A549 (cell line): ENCODE measurements around the gene TRAM2.

ENCODE experiments used
- BHLHE40 ChIP-seq: IDR thresholded peaks from 2 replicates; pipeline ENCODE4 v1.6.1; 2012; ENCODE audit warnings: low read depth, low read length, inconsistent platforms
- E2F6 ChIP-seq: IDR thresholded peaks from 2 replicates; pipeline ENCODE4 v1.6.1; 2012; ENCODE audit warnings: low read depth, borderline replicate concordance
- FOSL2 ChIP-seq, 2 experiments: fragments of 450-650 bp in 1 of 2; fragments of >200 bp in 1 of 2; sonication (Bioruptor Twin) in 1 of 2; formaldehyde crosslinking; IDR thresholded peaks; 2 replicates each; pipeline versions ENCODE4 v1.5.0 to v1.6.1; 2016 to 2020; ENCODE audit warnings: mild to moderate bottlenecking in 1 of 2, moderate library complexity in 1 of 2
- HOXA7 ChIP-seq: fragments of 250-450 bp; sonication (Bioruptor Pico); IDR thresholded peaks from 2 replicates; pipeline ENCODE4 v1.5.0; 2020; ENCODE audit warnings: mild to moderate bottlenecking, moderate library complexity
- JUN ChIP-seq, 2 experiments: fragments of >200 bp; sonication (Bioruptor Twin); formaldehyde crosslinking; IDR thresholded peaks; 2 replicates in 1 of 2; 3 replicates in 1 of 2; pipeline ENCODE4 v1.6.1; 2016 to 2017
- POLR2A ChIP-seq: IDR thresholded peaks from 2 replicates; pipeline ENCODE4 v1.6.1; 2012; ENCODE audit warnings: mild to moderate bottlenecking, low read length
- TF ChIP-seq, protein P1 (sequence below): fragments of >200 bp; sonication (Bioruptor Twin); formaldehyde crosslinking; IDR thresholded peaks from 3 replicates; pipeline ENCODE4 v1.5.1; 2016
- TF ChIP-seq, protein P2 (sequence below): fragments of 150-350 bp; IDR thresholded peaks from 2 replicates; pipeline ENCODE4 v1.6.1; 2014; ENCODE audit warnings: low read depth, mild to moderate bottlenecking, low read length

GRCh38 chr6:52497652-52498408 lies 79.0 kb downstream of the TRAM2 start:
- TF ChIP-seq, protein P1, sequence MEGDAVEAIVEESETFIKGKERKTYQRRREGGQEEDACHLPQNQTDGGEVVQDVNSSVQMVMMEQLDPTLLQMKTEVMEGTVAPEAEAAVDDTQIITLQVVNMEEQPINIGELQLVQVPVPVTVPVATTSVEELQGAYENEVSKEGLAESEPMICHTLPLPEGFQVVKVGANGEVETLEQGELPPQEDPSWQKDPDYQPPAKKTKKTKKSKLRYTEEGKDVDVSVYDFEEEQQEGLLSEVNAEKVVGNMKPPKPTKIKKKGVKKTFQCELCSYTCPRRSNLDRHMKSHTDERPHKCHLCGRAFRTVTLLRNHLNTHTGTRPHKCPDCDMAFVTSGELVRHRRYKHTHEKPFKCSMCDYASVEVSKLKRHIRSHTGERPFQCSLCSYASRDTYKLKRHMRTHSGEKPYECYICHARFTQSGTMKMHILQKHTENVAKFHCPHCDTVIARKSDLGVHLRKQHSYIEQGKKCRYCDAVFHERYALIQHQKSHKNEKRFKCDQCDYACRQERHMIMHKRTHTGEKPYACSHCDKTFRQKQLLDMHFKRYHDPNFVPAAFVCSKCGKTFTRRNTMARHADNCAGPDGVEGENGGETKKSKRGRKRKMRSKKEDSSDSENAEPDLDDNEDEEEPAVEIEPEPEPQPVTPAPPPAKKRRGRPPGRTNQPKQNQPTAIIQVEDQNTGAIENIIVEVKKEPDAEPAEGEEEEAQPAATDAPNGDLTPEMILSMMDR: no peak
- TF ChIP-seq BHLHE40 (no peak), POLR2A (no peak), E2F6 (no peak), HOXA7 (CRISPR knock-in tag) (no peak), FOSL2 (IDR thresholded peaks at IDR 0.05) (no peak), FOSL2 (CRISPR knock-in tag; IDR thresholded peaks at IDR 0.05) (no peak), JUN (IDR thresholded peaks at IDR 0.05) (no peak)
- TF ChIP-seq, protein P2, sequence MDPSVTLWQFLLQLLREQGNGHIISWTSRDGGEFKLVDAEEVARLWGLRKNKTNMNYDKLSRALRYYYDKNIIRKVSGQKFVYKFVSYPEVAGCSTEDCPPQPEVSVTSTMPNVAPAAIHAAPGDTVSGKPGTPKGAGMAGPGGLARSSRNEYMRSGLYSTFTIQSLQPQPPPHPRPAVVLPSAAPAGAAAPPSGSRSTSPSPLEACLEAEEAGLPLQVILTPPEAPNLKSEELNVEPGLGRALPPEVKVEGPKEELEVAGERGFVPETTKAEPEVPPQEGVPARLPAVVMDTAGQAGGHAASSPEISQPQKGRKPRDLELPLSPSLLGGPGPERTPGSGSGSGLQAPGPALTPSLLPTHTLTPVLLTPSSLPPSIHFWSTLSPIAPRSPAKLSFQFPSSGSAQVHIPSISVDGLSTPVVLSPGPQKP: no peak
